PFSK-1 (cell line): ENCODE results near the gene C4orf51.

ENCODE experiments used
- FOXP2 ChIP-seq: optimal IDR thresholded peaks from 2 replicates; pipeline ENCODE3; 2011; ENCODE audit warnings: borderline replicate concordance, control low read depth, inconsistent platforms; ENCODE audit not compliant: insufficient read depth; ENCODE audit errors: extremely low read length, extremely low read depth
- POLR2AphosphoS5 ChIP-seq: IDR thresholded peaks from 2 replicates; pipeline ENCODE4 v1.6.1; 2012; ENCODE audit warnings: low read depth, mild to moderate bottlenecking, control low read depth, low read length, moderate library complexity
- SIN3A ChIP-seq: IDR thresholded peaks from 2 replicates; pipeline ENCODE4 v1.6.1; 2012; ENCODE audit warnings: mild to moderate bottlenecking, low read length, moderate library complexity, borderline replicate concordance; ENCODE audit not compliant: insufficient read depth
- TAF1 ChIP-seq: IDR thresholded peaks from 2 replicates; pipeline ENCODE4 v1.6.1; 2012; ENCODE audit warnings: low read length, control low read depth, borderline replicate concordance; ENCODE audit not compliant: insufficient read depth
- TF ChIP-seq, protein P1 (sequence below), 2 experiments: IDR thresholded peaks; 2 replicates each; pipeline versions ENCODE4 v1.6.1 to v1.8.0; 2011 to 2012; ENCODE audit warnings: low read depth in 2 of 2, low read length in 2 of 2, control low read depth in 1 of 2, inconsistent platforms in 1 of 2, mild to moderate bottlenecking in 1 of 2, moderate library complexity in 1 of 2; ENCODE audit not compliant: insufficient read depth in 1 of 2

DNA sequence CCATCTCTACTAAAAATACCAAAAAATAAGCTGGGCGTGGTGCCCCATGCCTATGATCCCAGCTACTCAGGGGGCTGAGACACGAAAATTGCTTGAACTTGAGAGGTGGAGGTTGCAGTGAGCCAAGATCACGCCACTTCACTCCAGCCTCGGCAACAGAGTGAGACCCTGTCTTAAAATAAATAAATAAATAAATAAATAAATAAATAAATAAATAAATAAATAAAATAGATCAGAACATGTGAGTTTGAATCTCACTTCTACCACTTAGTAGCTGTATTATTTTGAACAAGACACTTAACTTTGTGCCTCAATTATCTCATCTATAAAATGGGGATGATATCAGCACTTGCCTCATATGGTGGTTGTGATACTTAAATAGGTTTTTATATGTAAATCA is 90.2 kb downstream of the C4orf51 start:
- TF ChIP-seq, protein P1, sequence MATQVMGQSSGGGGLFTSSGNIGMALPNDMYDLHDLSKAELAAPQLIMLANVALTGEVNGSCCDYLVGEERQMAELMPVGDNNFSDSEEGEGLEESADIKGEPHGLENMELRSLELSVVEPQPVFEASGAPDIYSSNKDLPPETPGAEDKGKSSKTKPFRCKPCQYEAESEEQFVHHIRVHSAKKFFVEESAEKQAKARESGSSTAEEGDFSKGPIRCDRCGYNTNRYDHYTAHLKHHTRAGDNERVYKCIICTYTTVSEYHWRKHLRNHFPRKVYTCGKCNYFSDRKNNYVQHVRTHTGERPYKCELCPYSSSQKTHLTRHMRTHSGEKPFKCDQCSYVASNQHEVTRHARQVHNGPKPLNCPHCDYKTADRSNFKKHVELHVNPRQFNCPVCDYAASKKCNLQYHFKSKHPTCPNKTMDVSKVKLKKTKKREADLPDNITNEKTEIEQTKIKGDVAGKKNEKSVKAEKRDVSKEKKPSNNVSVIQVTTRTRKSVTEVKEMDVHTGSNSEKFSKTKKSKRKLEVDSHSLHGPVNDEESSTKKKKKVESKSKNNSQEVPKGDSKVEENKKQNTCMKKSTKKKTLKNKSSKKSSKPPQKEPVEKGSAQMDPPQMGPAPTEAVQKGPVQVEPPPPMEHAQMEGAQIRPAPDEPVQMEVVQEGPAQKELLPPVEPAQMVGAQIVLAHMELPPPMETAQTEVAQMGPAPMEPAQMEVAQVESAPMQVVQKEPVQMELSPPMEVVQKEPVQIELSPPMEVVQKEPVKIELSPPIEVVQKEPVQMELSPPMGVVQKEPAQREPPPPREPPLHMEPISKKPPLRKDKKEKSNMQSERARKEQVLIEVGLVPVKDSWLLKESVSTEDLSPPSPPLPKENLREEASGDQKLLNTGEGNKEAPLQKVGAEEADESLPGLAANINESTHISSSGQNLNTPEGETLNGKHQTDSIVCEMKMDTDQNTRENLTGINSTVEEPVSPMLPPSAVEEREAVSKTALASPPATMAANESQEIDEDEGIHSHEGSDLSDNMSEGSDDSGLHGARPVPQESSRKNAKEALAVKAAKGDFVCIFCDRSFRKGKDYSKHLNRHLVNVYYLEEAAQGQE (IDR thresholded peaks at IDR 0.05; ENCODE audit: insufficient read depth in 1 of 2, low read depth in 2 of 2, low read length in 2 of 2): no peak
- TF ChIP-seq TAF1 (no peak), POLR2AphosphoS5 (no peak), SIN3A (no peak), FOXP2 (no peak)
